ENCODE results near the gene CHADL. TPM values are rescaled to one million over a fixed set of nuclear protein-coding genes. Genes with fewer than 3 reads are reported as not detected.

Gene CHADL
- polyA plus RNA-seq, 4 donors, result 0.54 to 2.3 (median 1.4) TPM; not detected in 1

DNA sequence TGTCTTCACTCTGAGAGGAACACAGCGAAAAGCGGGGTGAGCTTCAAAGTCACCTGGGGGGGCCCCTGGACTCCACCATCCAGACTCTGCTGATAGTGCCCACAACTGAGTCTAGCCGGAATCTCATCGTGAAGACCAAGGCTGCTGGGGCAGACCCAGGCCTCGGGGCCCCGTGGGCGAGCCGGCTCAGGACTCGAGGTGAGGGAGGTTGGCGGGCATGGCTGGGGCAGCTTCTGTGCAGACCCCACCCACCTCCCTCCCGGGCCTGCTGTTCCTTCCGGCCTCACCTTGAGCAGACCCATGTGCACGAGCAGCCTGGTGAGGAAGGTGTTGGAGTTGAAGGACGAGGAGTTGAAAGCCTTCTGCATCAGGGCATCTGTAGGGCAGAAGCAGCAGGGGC lies 8.7 kb upstream of the CHADL start:
- Histone ChIP-seq H3K36me3 (ENCODE audit: control insufficient read depth in 3 of 3, insufficient read depth in 2 of 3, low read depth in 1 of 3, low read length in 3 of 3) (peaks cover 17 to 88% (median 26%) of the 10 kb centered on the region in 3 donors), H3K4me3 (ENCODE audit: low read depth in 1 of 3, low read length in 3 of 3) (no peak overlapping the region), H3K27me3 (ENCODE audit: control insufficient read depth in 3 of 3, insufficient read depth in 3 of 3, low read length in 3 of 3) (no peaks in the 10 kb centered on the region), H3K27ac (ENCODE audit: low read depth in 1 of 3, low read length in 2 of 3) (no peak overlapping the region), H3K9me3 (ENCODE audit: control insufficient read depth in 2 of 2, insufficient read depth in 1 of 2, low read depth in 1 of 2, low read length in 1 of 2) (no peaks in the 10 kb centered on the region), H3K4me1 (ENCODE audit: control insufficient read depth in 3 of 3, insufficient read depth in 2 of 3, low read depth in 1 of 3, low read length in 2 of 3) (no peaks in the 10 kb centered on the region)
- FAIRE-seq (no peak), DNase-seq (no peak)
- WGBS, 3 donors, result 92 to 94% (median 94%) methylated on average over 14 of the region's 14 CpGs

DNA sequence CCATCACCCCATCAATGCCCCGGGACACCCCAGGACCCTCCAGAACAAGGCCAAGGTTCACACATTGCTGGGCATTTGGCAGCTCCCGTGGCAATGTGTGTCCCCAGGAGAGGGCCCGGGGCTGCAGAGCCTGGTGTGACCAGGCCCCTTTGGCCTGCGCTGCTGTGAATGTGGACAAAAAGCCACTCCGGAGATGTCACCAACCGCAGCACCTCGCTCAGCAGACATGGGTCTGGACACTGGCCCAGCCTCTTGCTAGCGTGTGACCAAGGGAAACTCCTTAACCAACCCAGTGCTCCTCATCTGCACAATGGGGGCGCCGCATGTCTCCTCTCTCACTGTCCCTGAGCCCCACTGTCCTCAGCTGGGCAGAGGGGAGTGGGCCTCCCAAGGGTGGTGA lies 8.0 kb upstream of the CHADL start:
- no peak for FAIRE-seq
- WGBS, 3 donors, result 95 to 98% (median 97%) methylated on average over 10 of the region's 10 CpGs
- Histone ChIP-seq H3K4me1 (ENCODE audit: control insufficient read depth in 3 of 3, insufficient read depth in 2 of 3, low read depth in 1 of 3, low read length in 2 of 3) (no peaks in the 10 kb centered on the region), H3K27ac (ENCODE audit: low read depth in 1 of 3, low read length in 2 of 3) (no peak overlapping the region), H3K4me3 (ENCODE audit: low read depth in 1 of 3, low read length in 3 of 3) (no peak overlapping the region), H3K27me3 (ENCODE audit: control insufficient read depth in 3 of 3, insufficient read depth in 3 of 3, low read length in 3 of 3) (no peaks in the 10 kb centered on the region), H3K36me3 (ENCODE audit: control insufficient read depth in 3 of 3, insufficient read depth in 2 of 3, low read depth in 1 of 3, low read length in 3 of 3) (peaks cover 15 to 82% (median 26%) of the 10 kb centered on the region in 3 donors), H3K9me3 (ENCODE audit: control insufficient read depth in 2 of 2, insufficient read depth in 1 of 2, low read depth in 1 of 2, low read length in 1 of 2) (no peaks in the 10 kb centered on the region)
- no peak for DNase-seq

DNA sequence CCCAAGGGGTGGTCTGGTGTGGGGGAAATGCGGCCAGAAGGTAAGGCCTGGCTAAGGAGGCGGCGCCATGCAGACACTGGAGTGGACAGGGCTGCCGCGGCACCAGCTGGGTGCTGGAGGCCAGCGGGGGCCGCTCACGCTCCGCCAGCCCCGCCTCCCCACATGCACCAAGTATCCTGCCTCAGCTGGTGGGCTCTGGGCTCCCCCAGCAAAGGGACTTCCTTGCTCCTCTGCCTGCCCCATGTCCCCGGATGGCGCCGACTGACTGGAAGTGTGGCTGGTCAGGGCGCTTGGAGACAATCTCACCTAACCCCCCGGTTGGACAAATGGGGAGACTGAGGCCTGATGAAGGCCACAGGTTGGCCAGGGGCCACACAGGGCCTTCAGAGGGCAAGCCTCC lies 7.6 kb upstream of the CHADL start:
- Histone ChIP-seq H3K27me3 (ENCODE audit: control insufficient read depth in 3 of 3, insufficient read depth in 3 of 3, low read length in 3 of 3) (no peaks in the 10 kb centered on the region), H3K36me3 (ENCODE audit: control insufficient read depth in 3 of 3, insufficient read depth in 2 of 3, low read depth in 1 of 3, low read length in 3 of 3) (peaks cover 15 to 77% (median 25%) of the 10 kb centered on the region in 3 donors), H3K27ac (ENCODE audit: low read depth in 1 of 3, low read length in 2 of 3) (no peak overlapping the region), H3K4me3 (ENCODE audit: low read depth in 1 of 3, low read length in 3 of 3) (no peak overlapping the region), H3K4me1 (ENCODE audit: control insufficient read depth in 3 of 3, insufficient read depth in 2 of 3, low read depth in 1 of 3, low read length in 2 of 3) (no peaks in the 10 kb centered on the region), H3K9me3 (ENCODE audit: control insufficient read depth in 2 of 2, insufficient read depth in 1 of 2, low read depth in 1 of 2, low read length in 1 of 2) (no peaks in the 10 kb centered on the region)
- 93 to 97% (median 96%) methylated on average over 15 of the region's 15 CpGs for WGBS, 3 donors
- no peak for FAIRE-seq
- DNase-seq, result no peak

DNA sequence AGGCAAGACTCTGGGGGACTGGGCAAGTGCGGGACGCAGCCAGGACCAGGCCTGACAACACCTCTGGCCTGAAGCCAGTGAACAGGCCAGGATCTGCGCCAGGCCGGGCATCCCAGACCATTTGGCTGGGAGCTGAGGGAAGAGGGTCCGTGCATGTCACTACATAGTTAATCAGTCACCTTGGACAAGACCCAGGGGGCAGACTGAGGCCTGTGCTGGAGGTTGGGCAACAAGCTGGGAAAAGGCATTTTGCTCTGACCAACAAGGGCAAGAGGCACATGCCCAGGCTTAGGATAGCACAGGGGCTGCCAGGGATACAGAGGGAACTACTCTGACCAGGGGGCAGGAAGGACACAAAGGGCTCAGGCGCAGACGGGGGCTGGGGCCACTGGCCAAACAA lies 7.0 kb upstream of the CHADL start:
- no peak overlapping the region for H3K27ac ChIP-seq (ENCODE audit: low read depth in 1 of 3, low read length in 2 of 3)
- no peak for FAIRE-seq
- no peaks in the 10 kb centered on the region for H3K4me1 ChIP-seq (ENCODE audit: control insufficient read depth in 3 of 3, insufficient read depth in 2 of 3, low read depth in 1 of 3, low read length in 2 of 3)
- H3K4me3 ChIP-seq (ENCODE audit: low read depth in 1 of 3, low read length in 3 of 3), result no peak overlapping the region
- H3K9me3 ChIP-seq (ENCODE audit: control insufficient read depth in 2 of 2, insufficient read depth in 1 of 2, low read depth in 1 of 2, low read length in 1 of 2), result no peaks in the 10 kb centered on the region
- no peaks in the 10 kb centered on the region for H3K27me3 ChIP-seq (ENCODE audit: control insufficient read depth in 3 of 3, insufficient read depth in 3 of 3, low read length in 3 of 3)
- DNase-seq, result no peak
- peaks cover 12 to 71% (median 20%) of the 10 kb centered on the region in 3 donors for H3K36me3 ChIP-seq (ENCODE audit: control insufficient read depth in 3 of 3, insufficient read depth in 2 of 3, low read depth in 1 of 3, low read length in 3 of 3)
- 85 to 95% (median 95%) methylated on average over 7 of the region's 7 CpGs for WGBS, 3 donors

DNA sequence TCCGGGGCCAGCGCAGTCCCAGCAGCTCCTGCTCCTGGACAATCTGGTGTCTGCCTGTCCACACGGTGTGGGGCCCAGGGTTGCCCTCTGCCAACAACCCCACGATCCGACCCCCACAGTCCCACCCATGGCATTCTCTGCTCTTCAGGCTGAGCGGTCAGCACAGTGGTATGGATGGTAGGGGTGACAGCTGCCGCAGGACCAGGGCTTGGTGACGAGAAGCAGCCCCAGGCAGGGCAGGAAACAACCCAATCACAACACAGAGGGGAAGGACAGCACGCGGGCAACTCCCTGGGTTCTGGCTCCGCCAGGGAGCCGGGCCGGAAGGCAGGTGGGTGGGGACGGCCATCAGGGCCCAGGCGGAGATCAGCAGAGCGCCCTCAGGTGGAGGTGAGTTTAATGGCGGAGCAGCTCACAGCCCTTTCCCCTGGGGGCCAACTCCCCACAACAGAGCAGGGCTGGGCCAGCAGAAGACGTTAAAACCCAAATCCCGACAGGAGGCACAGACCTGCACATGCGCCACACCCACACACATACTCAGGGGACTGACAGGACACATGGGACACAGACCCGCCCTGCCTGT lies 5.3 kb upstream of the CHADL start:
- DNase-seq (no peak), FAIRE-seq (no peak)
- Histone ChIP-seq H3K4me3 (ENCODE audit: low read depth in 1 of 3, low read length in 3 of 3) (no peak overlapping the region), H3K9me3 (ENCODE audit: control insufficient read depth in 2 of 2, insufficient read depth in 1 of 2, low read depth in 1 of 2, low read length in 1 of 2) (no peaks in the 10 kb centered on the region), H3K27ac (ENCODE audit: low read depth in 1 of 3, low read length in 2 of 3) (no peak overlapping the region), H3K36me3 (ENCODE audit: control insufficient read depth in 3 of 3, insufficient read depth in 2 of 3, low read depth in 1 of 3, low read length in 3 of 3) (peaks cover 8 to 60% (median 17%) of the 10 kb centered on the region in 3 donors), H3K27me3 (ENCODE audit: control insufficient read depth in 3 of 3, insufficient read depth in 3 of 3, low read length in 3 of 3) (no peaks in the 10 kb centered on the region), H3K4me1 (ENCODE audit: control insufficient read depth in 3 of 3, insufficient read depth in 2 of 3, low read depth in 1 of 3, low read length in 2 of 3) (no peaks in the 10 kb centered on the region)
- 85 to 88% (median 86%) methylated on average over 21 of the region's 21 CpGs for WGBS, 3 donors

DNA sequence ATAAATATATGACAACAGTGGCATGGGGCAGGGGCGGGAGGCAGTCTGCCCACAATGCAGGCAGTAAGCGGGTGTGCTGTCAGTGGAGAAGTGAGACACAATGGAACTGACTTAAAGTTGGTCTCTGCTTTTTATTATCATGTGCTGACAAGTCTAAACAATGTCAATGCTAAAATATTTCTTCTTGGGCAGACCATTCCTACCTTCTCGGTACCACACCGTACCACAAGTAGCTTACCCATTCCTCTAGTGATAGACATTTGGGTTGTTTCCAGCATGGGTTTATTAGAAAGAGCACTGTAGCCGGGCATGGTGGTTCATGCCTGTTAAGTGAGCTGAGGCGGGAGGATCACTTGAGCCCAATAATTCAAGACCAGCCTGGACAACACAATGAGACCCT lies 2.6 kb upstream of the CHADL start:
- no peaks in the 10 kb centered on the region for H3K27me3 ChIP-seq (ENCODE audit: control insufficient read depth in 3 of 3, insufficient read depth in 3 of 3, low read length in 3 of 3)
- no peaks in the 10 kb centered on the region for H3K9me3 ChIP-seq (ENCODE audit: control insufficient read depth in 2 of 2, insufficient read depth in 1 of 2, low read depth in 1 of 2, low read length in 1 of 2)
- DNase-seq (no peak), FAIRE-seq (no peak)
- H3K36me3 ChIP-seq (ENCODE audit: control insufficient read depth in 3 of 3, insufficient read depth in 2 of 3, low read depth in 1 of 3, low read length in 3 of 3), result peaks cover 2 to 34% (median 7%) of the 10 kb centered on the region in 3 donors
- H3K4me3 ChIP-seq (ENCODE audit: low read depth in 1 of 3, low read length in 3 of 3), result no peak overlapping the region
- H3K4me1 ChIP-seq (ENCODE audit: control insufficient read depth in 3 of 3, insufficient read depth in 2 of 3, low read depth in 1 of 3, low read length in 2 of 3), result no peaks in the 10 kb centered on the region
- WGBS, 3 donors, result 89 to 93% (median 92%) methylated on average over 6 of the region's 6 CpGs
- H3K27ac ChIP-seq (ENCODE audit: low read depth in 1 of 3, low read length in 2 of 3), result no peak overlapping the region

DNA sequence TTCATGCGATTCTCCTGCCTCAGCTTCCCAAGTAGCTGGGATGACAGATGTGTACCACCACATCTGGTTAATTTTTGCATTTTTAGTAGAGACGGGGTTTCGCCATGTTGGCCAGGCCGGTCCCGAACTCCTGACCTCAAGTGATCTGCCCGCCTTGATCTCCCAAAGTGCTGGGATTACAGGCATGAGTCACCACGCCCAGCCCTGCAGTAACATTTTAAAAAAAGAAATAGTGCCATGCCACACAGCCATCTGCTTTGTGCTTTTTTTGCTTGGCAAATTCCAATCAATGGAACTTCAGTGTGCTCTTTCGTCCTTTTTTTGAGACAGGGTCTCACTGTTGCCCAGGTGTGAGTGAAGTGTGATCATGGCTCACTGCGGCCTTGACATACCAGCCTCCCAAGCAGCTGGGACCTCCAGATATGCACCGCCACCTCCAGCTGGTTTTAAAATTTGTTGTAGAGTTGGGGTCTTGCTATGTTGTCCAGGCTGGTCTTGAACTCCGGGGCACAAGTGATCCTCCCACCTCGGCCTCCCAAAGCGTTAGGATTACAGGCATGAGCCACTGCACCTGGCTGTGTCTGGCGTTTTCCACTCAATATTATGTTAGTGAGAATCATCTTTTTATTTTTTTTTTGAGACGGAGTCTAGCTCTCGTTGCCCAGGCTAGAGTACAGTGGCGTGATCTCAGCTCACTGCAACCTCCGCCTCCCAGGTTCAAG lies 1.8 kb upstream of the CHADL start:
- no peak for DNase-seq
- FAIRE-seq, result no peak
- WGBS, 3 donors, result 88 to 95% (median 95%) methylated on average over 18 of the region's 18 CpGs
- Histone ChIP-seq H3K4me3 (ENCODE audit: low read depth in 1 of 3, low read length in 3 of 3) (no peak overlapping the region), H3K9me3 (ENCODE audit: control insufficient read depth in 2 of 2, insufficient read depth in 1 of 2, low read depth in 1 of 2, low read length in 1 of 2) (no peaks in the 10 kb centered on the region), H3K27me3 (ENCODE audit: control insufficient read depth in 3 of 3, insufficient read depth in 3 of 3, low read length in 3 of 3) (no peaks in the 10 kb centered on the region), H3K36me3 (ENCODE audit: control insufficient read depth in 3 of 3, insufficient read depth in 2 of 3, low read depth in 1 of 3, low read length in 3 of 3) (peaks cover under 1 to 26% (median 6%) of the 10 kb centered on the region in 3 donors), H3K4me1 (ENCODE audit: control insufficient read depth in 3 of 3, insufficient read depth in 2 of 3, low read depth in 1 of 3, low read length in 2 of 3) (no peaks in the 10 kb centered on the region), H3K27ac (ENCODE audit: low read depth in 1 of 3, low read length in 2 of 3) (no peak overlapping the region)

DNA sequence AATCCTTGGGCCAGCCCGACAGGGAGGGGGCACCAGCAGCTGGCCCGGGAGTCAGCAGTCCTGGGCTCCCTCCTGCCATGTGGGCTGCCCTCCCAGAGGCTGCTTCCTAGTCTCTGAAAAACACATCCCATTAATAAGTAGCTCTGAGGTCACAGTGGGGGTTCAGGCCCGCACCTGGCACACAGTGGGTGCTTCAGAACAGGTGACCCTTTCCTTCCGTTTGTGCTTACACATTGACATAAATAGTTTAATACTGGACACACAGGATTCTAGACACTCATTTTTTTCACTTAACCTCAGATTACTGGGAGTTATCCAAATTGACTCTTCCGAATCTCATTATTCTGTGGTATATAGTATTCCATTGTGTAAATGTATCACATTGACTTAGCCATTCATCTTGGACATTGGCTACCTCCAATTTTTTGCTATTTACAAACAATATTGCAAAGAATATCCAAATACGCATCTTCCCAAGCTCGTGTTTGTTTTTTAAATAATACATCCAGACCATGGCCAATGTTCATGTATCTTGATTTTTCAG lies 474 bp upstream of the CHADL start:
- WGBS, 3 donors, result 87 to 92% (median 89%) methylated on average over 7 of the region's 7 CpGs
- DNase-seq, result no peak
- no peak overlapping the region for H3K27ac ChIP-seq (ENCODE audit: low read depth in 1 of 3, low read length in 2 of 3)
- no peaks in the 10 kb centered on the region for H3K27me3 ChIP-seq (ENCODE audit: control insufficient read depth in 3 of 3, insufficient read depth in 3 of 3, low read length in 3 of 3)
- peaks cover 0 to 13% (median 2%) of the 10 kb centered on the region in 3 donors for H3K36me3 ChIP-seq (ENCODE audit: control insufficient read depth in 3 of 3, insufficient read depth in 2 of 3, low read depth in 1 of 3, low read length in 3 of 3)
- no peak overlapping the region for H3K4me3 ChIP-seq (ENCODE audit: low read depth in 1 of 3, low read length in 3 of 3)
- no peak for FAIRE-seq
- H3K9me3 ChIP-seq (ENCODE audit: control insufficient read depth in 2 of 2, insufficient read depth in 1 of 2, low read depth in 1 of 2, low read length in 1 of 2), result no peaks in the 10 kb centered on the region
- H3K4me1 ChIP-seq (ENCODE audit: control insufficient read depth in 3 of 3, insufficient read depth in 2 of 3, low read depth in 1 of 3, low read length in 2 of 3), result peaks cover 0 to 6% (median 2%) of the 10 kb centered on the region in 3 donors

Measured in small intestine (tissue), 7 donors.